Liver (tissue), 9 donors: ENCODE measurements around the gene WNT3A. TPM values are rescaled to one million over a fixed set of nuclear protein-coding genes. Genes with fewer than 3 reads are reported as not detected.

ENCODE experiments used
- DNase-seq: peaks from one replicate; pipeline ENCODE4 v3.0.0-alpha.2; 2017; ENCODE audit warnings: low spot score
- H3K27ac ChIP-seq, 2 donors: one replicate each; pipeline ENCODE4 v1.7.0; 2013; ENCODE audit warnings: inconsistent platforms in 2 of 2, low read length in 2 of 2, control low read depth in 1 of 2, low read depth in 1 of 2, mild to moderate bottlenecking in 1 of 2
- H3K27me3 ChIP-seq, 4 donors: one replicate each; pipeline versions ENCODE4 v1.6.1 to v1.7.0; 2013; ENCODE audit warnings: low read length in 3 of 4, inconsistent platforms in 1 of 4, mild to moderate bottlenecking in 1 of 4, moderate library complexity in 1 of 4; ENCODE audit not compliant: control insufficient read depth in 4 of 4, insufficient read depth in 4 of 4
- H3K36me3 ChIP-seq, 4 donors: one replicate each; pipeline versions ENCODE4 v1.6.1 to v1.7.0; 2013; ENCODE audit warnings: low read length in 3 of 4, mild to moderate bottlenecking in 3 of 4, low read depth in 1 of 4, moderate library complexity in 1 of 4; ENCODE audit not compliant: control insufficient read depth in 4 of 4, insufficient read depth in 3 of 4
- H3K4me1 ChIP-seq, 4 donors: one replicate each; pipeline versions ENCODE4 v1.6.1 to v1.7.0; 2013; ENCODE audit warnings: low read length in 3 of 4, mild to moderate bottlenecking in 3 of 4, moderate library complexity in 1 of 4; ENCODE audit not compliant: control insufficient read depth in 4 of 4, insufficient read depth in 4 of 4
- H3K4me3 ChIP-seq, 3 donors: one replicate each; pipeline versions ENCODE4 v1.6.1 to v1.7.0; 2013; ENCODE audit warnings: low read length in 3 of 3, control low read depth in 1 of 3, low read depth in 1 of 3, mild to moderate bottlenecking in 1 of 3
- H3K9ac ChIP-seq, 2 donors: one replicate each; pipeline ENCODE4 v1.7.0; 2013; ENCODE audit warnings: low read length in 2 of 2, mild to moderate bottlenecking in 2 of 2, moderate library complexity in 2 of 2, control low read depth in 1 of 2, low read depth in 1 of 2
- H3K9me3 ChIP-seq, 4 donors: one replicate each; pipeline versions ENCODE4 v1.6.1 to v1.7.0; 2013; ENCODE audit warnings: low read length in 3 of 4; ENCODE audit not compliant: control insufficient read depth in 4 of 4
- ATF3 ChIP-seq: IDR thresholded peaks from 2 replicates; pipeline ENCODE4 v1.6.1; 2016; ENCODE audit warnings: antibody characterized with exemption
- CTCF ChIP-seq: fragments of 150-350 bp; IDR thresholded peaks from 2 replicates; pipeline ENCODE4 v1.5.1; 2017; ENCODE audit warnings: improper control_type of control experiment, low read depth, low read length; ENCODE audit not compliant: missing input control
- EGR1 ChIP-seq, 2 donors: IDR thresholded peaks; 2 replicates each; pipeline ENCODE4 v1.6.1; 2016 to 2018; ENCODE audit warnings: antibody characterized with exemption in 2 of 2, low read depth in 2 of 2
- FOXA1 ChIP-seq: IDR thresholded peaks from 2 replicates; pipeline ENCODE4 v1.6.1; 2016; ENCODE audit warnings: antibody characterized with exemption
- FOXA2 ChIP-seq: IDR thresholded peaks from 2 replicates; pipeline ENCODE4 v1.6.1; 2016; ENCODE audit warnings: antibody characterized with exemption
- GABPA ChIP-seq, 2 donors: IDR thresholded peaks in 1 of 2; conservative IDR thresholded peaks in 1 of 2; 2 replicates each; pipeline ENCODE4 v1.6.1; 2016; ENCODE audit warnings: antibody characterized with exemption in 2 of 2, mild to moderate bottlenecking in 1 of 2, moderate library complexity in 1 of 2
- HNF4A ChIP-seq, 2 donors: conservative IDR thresholded peaks; 2 replicates each; pipeline ENCODE4 v1.6.1; 2016; ENCODE audit warnings: antibody characterized with exemption in 2 of 2, mild to moderate bottlenecking in 2 of 2
- HNF4G ChIP-seq: IDR thresholded peaks from 2 replicates; pipeline ENCODE4 v1.6.1; 2016; ENCODE audit warnings: antibody characterized with exemption
- JUND ChIP-seq, 2 donors: IDR thresholded peaks; 2 replicates each; pipeline ENCODE4 v1.6.1; 2016; ENCODE audit warnings: antibody characterized with exemption in 2 of 2
- RAD21 ChIP-seq, 2 donors: IDR thresholded peaks; 2 replicates each; pipeline ENCODE4 v1.6.1; 2016; ENCODE audit warnings: antibody characterized with exemption in 2 of 2, mild to moderate bottlenecking in 2 of 2
- REST ChIP-seq: IDR thresholded peaks from 2 replicates; pipeline ENCODE4 v1.6.1; 2016; ENCODE audit warnings: antibody characterized with exemption, mild to moderate bottlenecking
- RXRA ChIP-seq, 2 donors: IDR thresholded peaks; 2 replicates each; pipeline ENCODE4 v1.6.1; 2017 to 2018; ENCODE audit warnings: antibody characterized with exemption in 2 of 2, mild to moderate bottlenecking in 1 of 2
- SP1 ChIP-seq: IDR thresholded peaks from 2 replicates; pipeline ENCODE4 v1.6.1; 2018; ENCODE audit warnings: antibody characterized with exemption, mild to moderate bottlenecking
- TAF1 ChIP-seq: conservative IDR thresholded peaks from 2 replicates; pipeline ENCODE4 v1.6.1; 2016; ENCODE audit warnings: antibody characterized with exemption, mild to moderate bottlenecking
- YY1 ChIP-seq: IDR thresholded peaks from 2 replicates; pipeline ENCODE4 v1.6.1; 2016; ENCODE audit warnings: antibody characterized with exemption, mild to moderate bottlenecking
- ZBTB33 ChIP-seq: IDR thresholded peaks from 2 replicates; pipeline ENCODE4 v1.6.1; 2016; ENCODE audit warnings: antibody characterized with exemption
- WGBS: extraction: QIAGEN DNeasy Blood & Tissue Kit; methylation state at CpG from one replicate; pipeline ENCODE4 v1.1.7; 2013; 5-methylcytosine and 5-hydroxymethylcytosine counted together
- polyA plus RNA-seq, 2 donors: library from polyadenylated mRNA; stranded (reverse) in 1 of 2; unstranded in 1 of 2; fragments of 200-250 nt in 1 of 2; fragments of >200 nt in 1 of 2; fragmentation: Nextera tagmentation in 1 of 2; extraction: Ambion mirVana in 1 of 2; gene quantifications; one replicate each; pipeline versions ENCODE4 v1.2.1 to v1.2.3, GENCODE V29; 2013 to 2015
- total RNA-seq, 2 donors: library from RNA; depleted of rRNA; stranded (reverse); fragments of >200 nt; gene quantifications; one replicate each; pipeline ENCODE4 v1.2.3, GENCODE V29; 2014
- donor health status: healthy.
- donor health status: healthy.
- donor health status: healthy.
- donor health status: healthy.
- donor health status: healthy.

WNT3A gene
- total and polyA plus RNA-seq, 4 donors: not detected

GRCh38 chr1:228092342-228093049 lies 85.7 kb downstream of the WNT3A start:
- peaks cover 19 to 54% (median 41%) of the 10 kb centered on the region in 4 donors for H3K4me1 ChIP-seq
- TF ChIP-seq TAF1: no peak
- TF ChIP-seq SP1: no peak
- TF ChIP-seq HNF4A (conservative IDR thresholded peaks at IDR 0.05): no peak
- no peak for TF ChIP-seq FOXA2
- TF ChIP-seq CTCF: no peak
- TF ChIP-seq YY1: no peak
- no peak overlapping the region for H3K9ac ChIP-seq
- no peak for DNase-seq
- H3K9me3 ChIP-seq: peaks cover 0 to 12% (median 7%) of the 10 kb centered on the region in 4 donors
- no peak overlapping the region for H3K27ac ChIP-seq
- 93% methylated on average over 11 of the region's 11 CpGs for WGBS
- no peaks in the 10 kb centered on the region for H3K27me3 ChIP-seq
- peaks cover 2 to 11% (median 8%) of the 10 kb centered on the region in 4 donors for H3K36me3 ChIP-seq
- no peak overlapping the region for H3K4me3 ChIP-seq

GRCh38 chr1:228093050-228093906 lies 86.5 kb downstream of the WNT3A start:
- DNase-seq: no peak
- Histone ChIP-seq H3K9ac (no peak overlapping the region), H3K4me1 (peaks cover 12 to 46% (median 33%) of the 10 kb centered on the region in 4 donors), H3K36me3 (peaks cover 2 to 16% (median 12%) of the 10 kb centered on the region in 4 donors), H3K27me3 (no peaks in the 10 kb centered on the region), H3K4me3 (no peak overlapping the region), H3K9me3 (peaks cover 0 to 12% (median 7%) of the 10 kb centered on the region in 4 donors), H3K27ac (no peak overlapping the region)
- WGBS: 96% methylated on average over 20 of the region's 20 CpGs
- no peak for TF ChIP-seq GABPA (IDR thresholded peaks at IDR 0.05 in 1 of 2, conservative IDR thresholded peaks at IDR 0.05 in 1 of 2)
- no peak for TF ChIP-seq HNF4A (conservative IDR thresholded peaks at IDR 0.05)
- no peak for TF ChIP-seq SP1
- TF ChIP-seq HNF4G: no peak
- no peak for TF ChIP-seq RXRA (IDR thresholded peaks at IDR 0.05)
- TF ChIP-seq ATF3: no peak
- no peak for TF ChIP-seq TAF1
- TF ChIP-seq FOXA1: no peak

- no peak overlapping the region for H3K27ac ChIP-seq
- WGBS: 97% methylated on average over 13 of the region's 13 CpGs
- peaks cover 0 to 12% (median 7%) of the 10 kb centered on the region in 4 donors for H3K9me3 ChIP-seq
- no peak for DNase-seq
- H3K4me1 ChIP-seq: peaks cover 9 to 36% (median 21%) of the 10 kb centered on the region in 4 donors
- no peak overlapping the region for H3K4me3 ChIP-seq
- no peaks in the 10 kb centered on the region for H3K27me3 ChIP-seq
- no peak overlapping the region for H3K9ac ChIP-seq
- peaks cover 7 to 28% (median 23%) of the 10 kb centered on the region in 4 donors for H3K36me3 ChIP-seq
- TF ChIP-seq REST (no peak), ATF3 (no peak), RXRA (IDR thresholded peaks at IDR 0.05) (no peak), FOXA1 (no peak), ZBTB33 (no peak), RAD21 (IDR thresholded peaks at IDR 0.05) (no peak), GABPA (IDR thresholded peaks at IDR 0.05 in 1 of 2, conservative IDR thresholded peaks at IDR 0.05 in 1 of 2) (no peak), EGR1 (IDR thresholded peaks at IDR 0.05; ENCODE audit: low read depth in 2 of 2) (no peak), FOXA2 (no peak), HNF4G (no peak), JUND (IDR thresholded peaks at IDR 0.05) (no peak)
Observed at GRCh38 chr1:228094432-228095016, 87.7 kb downstream of the WNT3A start.
